LoVo (cell line): Measurements from ENCODE around the gene BMP2.

Experiments
- DNase-seq: peaks from one replicate; pipeline ENCODE4 v3.0.0-alpha.2; 2016; ENCODE audit warnings: low spot score

Gene BMP2

DNA sequence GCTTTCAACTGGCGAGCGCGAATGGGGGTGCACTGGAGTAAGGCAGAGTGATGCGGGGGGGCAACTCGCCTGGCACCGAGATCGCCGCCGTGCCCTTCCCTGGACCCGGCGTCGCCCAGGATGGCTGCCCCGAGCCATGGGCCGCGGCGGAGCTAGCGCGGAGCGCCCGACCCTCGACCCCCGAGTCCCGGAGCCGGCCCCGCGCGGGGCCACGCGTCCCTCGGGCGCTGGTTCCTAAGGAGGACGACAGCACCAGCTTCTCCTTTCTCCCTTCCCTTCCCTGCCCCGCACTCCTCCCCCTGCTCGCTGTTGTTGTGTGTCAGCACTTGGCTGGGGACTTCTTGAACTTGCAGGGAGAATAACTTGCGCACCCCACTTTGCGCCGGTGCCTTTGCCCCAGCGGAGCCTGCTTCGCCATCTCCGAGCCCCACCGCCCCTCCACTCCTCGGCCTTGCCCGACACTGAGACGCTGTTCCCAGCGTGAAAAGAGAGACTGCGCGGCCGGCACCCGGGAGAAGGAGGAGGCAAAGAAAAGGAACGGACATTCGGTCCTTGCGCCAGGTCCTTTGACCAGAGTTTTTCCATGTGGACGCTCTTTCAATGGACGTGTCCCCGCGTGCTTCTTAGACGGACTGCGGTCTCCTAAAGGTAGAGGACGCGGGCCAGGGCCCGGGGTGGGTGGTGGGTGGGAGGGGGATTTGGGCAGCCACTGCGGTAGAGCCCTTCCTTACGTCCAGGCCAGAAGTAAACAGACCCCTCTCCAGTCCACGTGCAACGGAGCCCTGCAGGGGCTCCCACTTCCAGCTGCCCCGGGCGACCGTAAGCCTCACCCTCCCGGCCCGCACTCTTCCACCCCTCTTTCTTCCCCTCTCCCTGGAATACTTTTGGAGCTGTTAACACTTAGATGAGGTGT lies 998 bp downstream of the BMP2 start:
- DNase-seq, result peak; percentile 20

DNA sequence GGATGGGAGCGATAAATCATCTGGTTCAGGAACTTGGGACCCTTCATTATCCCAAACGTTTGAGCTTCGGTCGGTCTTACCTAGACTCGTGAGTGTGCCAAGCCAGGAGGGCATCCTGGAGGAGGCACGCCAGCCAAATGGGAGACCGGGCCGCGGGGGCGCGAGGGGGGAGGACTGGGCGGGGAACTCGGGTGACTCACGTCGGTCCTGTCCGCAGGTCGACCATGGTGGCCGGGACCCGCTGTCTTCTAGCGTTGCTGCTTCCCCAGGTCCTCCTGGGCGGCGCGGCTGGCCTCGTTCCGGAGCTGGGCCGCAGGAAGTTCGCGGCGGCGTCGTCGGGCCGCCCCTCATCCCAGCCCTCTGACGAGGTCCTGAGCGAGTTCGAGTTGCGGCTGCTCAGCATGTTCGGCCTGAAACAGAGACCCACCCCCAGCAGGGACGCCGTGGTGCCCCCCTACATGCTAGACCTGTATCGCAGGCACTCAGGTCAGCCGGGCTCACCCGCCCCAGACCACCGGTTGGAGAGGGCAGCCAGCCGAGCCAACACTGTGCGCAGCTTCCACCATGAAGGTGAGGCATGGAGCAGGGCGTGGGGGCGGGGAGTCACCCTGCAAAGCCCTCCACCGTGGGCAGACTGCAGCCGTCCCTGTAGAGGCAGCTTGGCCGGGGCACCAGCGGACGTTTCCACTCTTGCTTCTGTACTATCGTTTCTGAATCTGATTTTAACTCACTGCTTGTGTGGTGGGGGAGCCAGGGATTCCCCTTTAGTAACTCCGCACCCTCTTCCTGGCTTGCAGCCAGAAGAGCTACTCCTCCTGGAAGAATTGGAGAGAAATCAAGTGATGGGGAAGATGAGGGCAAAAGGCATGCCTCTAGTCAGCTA lies 2.7 kb downstream of the BMP2 start:
- no peak for DNase-seq

GRCh38 chr20:6770786-6771100 lies 3.3 kb downstream of the BMP2 start:
- no peak for DNase-seq

DNA sequence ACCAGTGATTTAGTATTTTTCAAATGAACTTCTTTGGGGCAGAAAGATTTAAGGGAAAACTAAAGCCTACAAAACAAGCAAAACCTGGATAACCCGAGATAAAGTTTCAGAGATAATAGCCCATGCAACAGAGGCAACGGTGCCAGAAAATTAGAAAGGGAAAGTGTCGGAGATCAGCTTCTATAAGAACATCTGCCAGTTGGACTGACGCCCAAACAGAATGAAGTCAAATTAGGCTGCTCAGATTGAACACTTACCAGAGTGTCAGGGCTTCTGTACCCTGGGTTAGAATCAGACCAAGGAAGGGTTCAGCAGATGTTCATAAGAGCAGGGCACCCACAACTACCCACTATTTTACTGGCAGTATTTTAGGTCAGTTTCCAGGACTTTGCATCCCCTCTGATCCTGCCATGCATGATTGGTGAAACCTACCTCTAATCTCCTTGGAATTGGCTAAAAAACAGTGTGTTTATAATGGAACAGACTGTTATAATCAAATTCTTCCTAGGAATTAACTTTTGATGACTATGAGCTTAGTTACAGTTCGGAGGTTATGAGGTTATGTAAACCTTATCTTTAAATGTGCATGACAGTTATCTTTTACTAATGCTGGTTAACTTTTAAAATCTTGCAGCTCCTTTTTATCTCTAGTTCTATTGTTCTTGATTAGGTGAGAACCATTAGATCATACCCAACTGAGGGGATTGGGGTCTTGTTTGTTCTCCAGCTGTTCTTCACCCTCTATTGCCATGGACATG lies 13.1 kb downstream of the BMP2 start:
- DNase-seq, result no peak

- DNase-seq, result no peak
Measured at GRCh38 chr20:6783752-6784151, 16.3 kb downstream of the BMP2 start.

DNA sequence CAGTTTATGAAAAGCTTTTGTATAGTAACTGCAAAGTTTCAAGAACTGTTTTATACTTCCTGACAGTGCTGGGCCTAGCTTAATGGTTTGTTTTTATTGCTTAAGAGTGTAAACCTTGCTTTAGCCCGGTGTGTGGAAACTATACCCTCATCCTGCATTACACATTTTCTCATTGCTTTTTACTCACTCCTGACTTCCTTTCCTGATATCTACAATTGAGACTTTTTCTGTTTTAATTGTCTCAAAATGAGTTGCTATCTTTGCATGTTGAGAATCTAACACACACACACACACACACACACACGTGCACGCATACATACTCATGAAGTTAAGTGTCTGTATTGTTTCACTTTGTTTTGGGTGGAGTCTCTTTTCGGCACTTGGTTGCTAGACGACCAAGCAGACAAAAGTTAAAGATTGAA lies 16.7 kb downstream of the BMP2 start:
- no peak for DNase-seq

- no peak for DNase-seq
Measured at GRCh38 chr20:6784767-6785166, 17.3 kb downstream of the BMP2 start.

- DNase-seq, result no peak
Measured at GRCh38 chr20:6786548-6786947, 19.1 kb downstream of the BMP2 start.

DNA sequence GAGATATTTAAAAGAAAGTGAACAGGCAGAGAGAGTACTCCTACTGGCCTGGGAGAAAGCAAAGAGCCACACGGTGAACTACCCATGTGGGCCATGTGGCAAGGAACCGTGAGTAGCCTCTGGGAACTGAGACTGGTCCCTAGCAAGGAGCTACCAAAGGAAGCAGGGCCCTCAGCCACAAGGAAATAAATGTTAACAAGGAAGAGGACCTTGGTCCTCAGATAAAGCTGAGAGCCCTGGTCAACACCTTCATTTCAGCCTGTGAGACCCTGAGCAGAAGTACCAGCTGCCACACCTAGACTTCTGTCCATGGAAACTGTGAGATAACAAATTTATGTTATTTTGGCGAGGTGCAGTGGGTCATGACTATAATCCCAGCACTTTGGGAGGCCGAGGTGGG lies 25.3 kb downstream of the BMP2 start:
- no peak for DNase-seq

- DNase-seq, result no peak
Measured at GRCh38 chr20:6802227-6802626, 34.7 kb downstream of the BMP2 start.

DNA sequence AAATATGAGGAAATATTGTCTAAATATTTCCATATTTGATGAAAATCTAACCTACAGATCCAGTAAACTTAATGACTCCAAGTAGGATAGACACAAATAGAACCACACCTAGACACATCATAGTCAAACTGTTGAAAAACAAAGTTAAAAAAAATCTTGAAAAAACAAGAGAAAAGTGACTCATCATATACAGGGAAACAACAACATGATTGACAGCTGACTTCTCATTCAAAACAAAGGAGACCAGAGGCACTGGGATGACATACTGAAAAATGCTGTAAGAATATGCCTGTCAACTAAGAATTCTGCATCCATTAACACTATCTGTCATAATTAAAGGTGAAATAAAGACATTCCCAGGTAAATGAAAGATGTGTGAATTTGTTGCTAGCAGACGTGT lies 38.8 kb downstream of the BMP2 start:
- peak; percentile 12 for DNase-seq

GRCh38 chr20:6811262-6812035 lies 44.0 kb downstream of the BMP2 start:
- no peak for DNase-seq

DNA sequence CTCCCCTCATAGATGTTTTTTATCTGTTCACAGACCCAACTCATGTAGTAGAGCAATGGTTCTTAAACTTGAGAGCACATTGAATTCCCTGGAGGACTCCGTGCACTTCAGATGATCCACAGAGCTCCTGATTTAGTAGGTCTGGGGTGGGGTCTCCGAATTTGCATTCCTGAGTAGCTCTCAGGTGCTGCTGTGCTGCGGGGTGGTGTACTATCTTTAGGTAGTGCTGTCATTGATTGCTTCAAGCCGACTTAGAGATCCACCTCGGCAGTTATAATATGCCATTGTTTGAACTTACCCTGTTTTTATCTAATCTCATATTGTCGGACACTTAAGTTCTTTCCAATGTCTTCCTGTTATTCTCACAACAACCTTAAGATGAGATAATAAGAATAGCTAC lies 45.0 kb downstream of the BMP2 start:
- DNase-seq, result no peak

- no peak for DNase-seq
Measured at GRCh38 chr20:6814945-6815344, 47.5 kb downstream of the BMP2 start.

- no peak for DNase-seq
Measured at GRCh38 chr20:6818033-6818808, 50.7 kb downstream of the BMP2 start.

DNA sequence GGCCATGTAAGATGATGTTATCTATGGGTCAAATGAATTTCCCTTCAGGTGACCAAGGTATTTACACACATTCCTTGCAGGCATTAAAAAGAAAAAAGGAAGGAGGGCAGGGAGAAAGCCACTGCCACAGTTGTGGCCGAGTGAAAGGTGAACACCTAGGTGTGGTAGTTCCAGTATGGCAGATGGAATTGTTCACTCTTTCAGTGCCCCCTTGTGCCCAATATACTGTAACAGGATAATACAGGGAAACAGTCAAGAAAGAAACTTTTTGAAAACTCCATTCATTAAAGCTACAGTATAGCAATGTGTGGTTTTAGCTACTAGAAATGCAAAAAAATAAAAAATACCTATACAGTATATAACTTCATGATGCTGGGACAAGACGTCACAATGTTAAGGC lies 52.1 kb downstream of the BMP2 start:
- peak; percentile 25 for DNase-seq

DNA sequence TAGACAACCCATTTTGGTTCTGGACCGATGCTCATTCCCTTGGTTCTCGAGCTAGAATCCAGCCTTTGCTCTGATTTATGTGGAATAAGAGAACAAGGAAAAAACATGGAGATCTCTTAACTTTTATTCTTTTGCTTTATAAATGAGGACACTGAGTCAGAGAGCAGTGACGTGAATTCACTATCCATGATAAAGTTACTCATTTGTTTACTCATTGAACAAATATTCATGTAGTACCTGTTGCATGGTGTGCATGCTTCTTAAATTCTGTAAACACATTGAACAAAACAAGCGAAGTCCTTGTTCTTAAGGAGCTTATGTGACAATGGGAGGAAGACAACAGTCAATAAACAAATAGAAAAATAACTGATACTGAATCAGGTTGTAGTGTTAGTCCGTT lies 56.9 kb downstream of the BMP2 start:
- no peak for DNase-seq

GRCh38 chr20:6827472-6827871 lies 60.0 kb downstream of the BMP2 start:
- no peak for DNase-seq

- peak; percentile 60 for DNase-seq
Measured at GRCh38 chr20:6828794-6829423, 61.4 kb downstream of the BMP2 start.

GRCh38 chr20:6829510-6830116 lies 62.1 kb downstream of the BMP2 start:
- no peak for DNase-seq
